GM18526 (cell line): ENCODE data around the gene TSN.

Experiments used
- POLR2A ChIP-seq: IDR thresholded peaks from 3 replicates; pipeline ENCODE4 v1.6.1; 2011; ENCODE audit not compliant: insufficient read length; ENCODE audit errors: extremely low read depth

TSN gene

DNA sequence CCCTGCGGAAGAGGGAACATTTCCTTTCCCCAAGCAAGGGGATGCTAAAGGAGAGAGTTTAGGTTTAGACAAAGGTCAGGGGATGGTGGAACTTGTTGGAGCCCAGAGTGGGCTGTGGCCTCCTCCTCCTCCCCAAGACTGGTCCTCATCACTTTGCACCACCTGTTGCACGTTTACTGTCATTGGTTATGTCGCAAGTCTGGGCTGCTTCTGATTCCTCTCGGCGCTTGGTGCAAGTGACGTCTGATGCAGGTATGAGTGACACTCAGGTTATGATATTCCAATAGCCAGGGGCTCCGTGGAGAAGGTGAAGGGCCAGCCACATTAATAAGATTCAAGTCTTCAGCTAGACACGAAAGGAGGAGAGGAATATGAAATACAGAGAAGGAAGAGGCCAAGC lies 59.8 kb downstream of the TSN start:
- TF ChIP-seq POLR2A, result no peak

- TF ChIP-seq POLR2A, result no peak
Observed at GRCh38 chr2:121816797-121817196, 61.3 kb downstream of the TSN start.
